Astrocyte (in vitro differentiated cells and primary cell): ENCODE measurements around the gene KHK. TPM values are rescaled to one million over a fixed set of nuclear protein-coding genes. Genes with fewer than 3 reads are reported as not detected.

Experiments
- DNase-seq: peaks from one replicate; pipeline ENCODE4 v3.0.0-alpha.2; 2010; ENCODE audit warnings: low read depth
- FAIRE-seq: peaks from 2 replicates; lab custom pipeline; 2011; peaks lifted over from hg19 to GRCh38; lab: Jason Lieb, UNC
- H2AFZ ChIP-seq: 2 replicates; pipeline ENCODE4 v1.6.0; 2012; ENCODE audit warnings: low read depth, low read length, inconsistent platforms
- H3K27ac ChIP-seq: 2 replicates; pipeline ENCODE4 v1.5.1; 2011; ENCODE audit warnings: low read depth, low read length, inconsistent platforms
- H3K27me3 ChIP-seq: 2 replicates; pipeline ENCODE4 v1.6.0; 2011; ENCODE audit warnings: low read length, inconsistent platforms; ENCODE audit not compliant: insufficient read depth
- H3K36me3 ChIP-seq: 2 replicates; pipeline ENCODE4 v1.5.1; 2011; ENCODE audit warnings: low read length, inconsistent platforms; ENCODE audit not compliant: insufficient read depth
- H3K4me1 ChIP-seq: 2 replicates; pipeline ENCODE4 v1.5.1; 2011; ENCODE audit warnings: low read length, inconsistent platforms; ENCODE audit not compliant: insufficient read depth
- H3K4me2 ChIP-seq: 2 replicates; pipeline ENCODE4 v1.6.0; 2012; ENCODE audit warnings: low read length, inconsistent platforms
- H3K4me3 ChIP-seq: 2 replicates; pipeline ENCODE4 v1.5.1; 2011; ENCODE audit warnings: low read depth, mild to moderate bottlenecking, low read length, inconsistent platforms; ENCODE audit not compliant: insufficient read depth
- H3K79me2 ChIP-seq: 2 replicates; pipeline ENCODE4 v1.6.0; 2012; ENCODE audit warnings: mild to moderate bottlenecking, low read length, inconsistent platforms; ENCODE audit not compliant: insufficient read depth
- H3K9ac ChIP-seq: 2 replicates; pipeline ENCODE4 v1.6.0; 2012; ENCODE audit warnings: mild to moderate bottlenecking, low read length, inconsistent platforms
- H3K9me3 ChIP-seq: 2 replicates; pipeline ENCODE4 v1.5.1; 2012; ENCODE audit warnings: low read depth, mild to moderate bottlenecking, low read length, inconsistent platforms; ENCODE audit not compliant: insufficient read depth
- H4K20me1 ChIP-seq: 2 replicates; pipeline ENCODE4 v1.6.0; 2012; ENCODE audit warnings: low read length, inconsistent platforms; ENCODE audit not compliant: insufficient read depth
- H3K27ac Mint-ChIP-seq: one replicate; pipeline ENCODE4 v1.8.0; 2021; ENCODE audit warnings: mild to moderate bottlenecking, mixed read lengths; ENCODE audit not compliant: unreplicated experiment
- H3K27me3 Mint-ChIP-seq: one replicate; pipeline ENCODE4 v1.8.0; 2021; ENCODE audit warnings: low read depth, mixed read lengths; ENCODE audit not compliant: unreplicated experiment
- H3K36me3 Mint-ChIP-seq: one replicate; pipeline ENCODE4 v1.8.0; 2021; ENCODE audit warnings: low read depth, mixed read lengths; ENCODE audit not compliant: unreplicated experiment
- H3K4me1 Mint-ChIP-seq: one replicate; pipeline ENCODE4 v1.8.0; 2021; ENCODE audit warnings: low read depth, mixed read lengths; ENCODE audit not compliant: unreplicated experiment
- H3K4me3 Mint-ChIP-seq: one replicate; pipeline ENCODE4 v1.8.0; 2021; ENCODE audit warnings: mild to moderate bottlenecking, moderate library complexity, mixed read lengths; ENCODE audit not compliant: unreplicated experiment
- H3K9me3 Mint-ChIP-seq: one replicate; pipeline ENCODE4 v1.8.0; 2021; ENCODE audit warnings: mild to moderate bottlenecking, mixed read lengths; ENCODE audit not compliant: unreplicated experiment
- EZH2 ChIP-seq: IDR thresholded peaks from 2 replicates; pipeline ENCODE4 v1.6.1; 2012; ENCODE audit warnings: mild to moderate bottlenecking, low read length, inconsistent platforms; ENCODE audit not compliant: insufficient read depth
- total RNA-seq: library from RNA; stranded (reverse); gene quantifications from 2 replicates; pipeline ENCODE4 v1.2.1, GENCODE V29; 2021
- TF ChIP-seq, protein P1 (sequence below): IDR thresholded peaks from 2 replicates; pipeline ENCODE4 v1.5.1; 2011; ENCODE audit warnings: low read depth, mild to moderate bottlenecking, inconsistent platforms, low read length, moderate library complexity; ENCODE audit not compliant: insufficient read depth

KHK gene
- total RNA-seq, 1 donor from 2014 or later = 0.95 TPM

DNA sequence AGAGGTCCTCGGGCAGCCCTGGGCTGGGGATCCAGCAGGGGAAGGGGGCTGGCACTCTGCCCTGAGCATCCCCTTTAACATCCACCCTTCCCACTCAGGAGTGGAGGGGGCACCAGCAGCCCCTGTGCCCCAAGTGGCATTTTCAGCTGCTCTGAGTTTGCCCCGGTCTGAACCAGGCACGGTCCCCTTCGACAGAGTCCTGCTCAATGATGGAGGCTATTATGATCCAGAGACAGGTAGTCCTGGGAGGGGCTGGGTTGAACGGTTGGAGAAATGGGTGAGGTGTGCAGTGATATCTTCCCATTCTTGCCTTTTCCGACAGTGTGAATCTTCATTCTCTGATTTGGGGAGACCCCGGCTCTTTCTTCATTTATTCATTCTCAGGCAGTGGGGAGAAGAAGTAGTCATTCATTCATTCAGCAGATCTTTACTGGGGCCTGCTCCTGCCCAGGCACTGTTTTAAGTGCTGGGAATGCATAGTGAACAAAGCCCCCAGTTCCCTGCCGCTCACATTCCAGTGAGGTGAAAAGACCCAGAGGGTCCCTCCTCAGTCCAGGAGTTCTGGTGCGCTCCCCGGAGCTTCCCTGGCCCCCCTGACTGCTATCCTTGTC is 1.4 kb upstream of the KHK start:
- Histone ChIP-seq H3K79me2 (peaks cover 5% of the 10 kb centered on the region), H3K4me2 (peak overlapping the region; percentile 91), H3K36me3 (peaks cover 2% of the 10 kb centered on the region), H3K27me3 (no peaks in the 10 kb centered on the region), H4K20me1 (peaks cover 11% of the 10 kb centered on the region), H3K4me3 (peak overlapping the region; percentile 57), H2AFZ (peak overlapping the region; percentile 90), H3K9me3 (no peaks in the 10 kb centered on the region), H3K9ac (peak overlapping the region; percentile 80), H3K27ac (no peak overlapping the region), H3K4me1 (peaks cover 33% of the 10 kb centered on the region)
- Mint-ChIP-seq H3K36me3 (no peaks in the 10 kb centered on the region), H3K27ac (no peak overlapping the region), H3K9me3 (no peaks in the 10 kb centered on the region), H3K27me3 (peaks cover 13% of the 10 kb centered on the region), H3K4me1 (peaks cover 12% of the 10 kb centered on the region), H3K4me3 (peak overlapping the region; percentile 69)
- TF ChIP-seq, protein P1, sequence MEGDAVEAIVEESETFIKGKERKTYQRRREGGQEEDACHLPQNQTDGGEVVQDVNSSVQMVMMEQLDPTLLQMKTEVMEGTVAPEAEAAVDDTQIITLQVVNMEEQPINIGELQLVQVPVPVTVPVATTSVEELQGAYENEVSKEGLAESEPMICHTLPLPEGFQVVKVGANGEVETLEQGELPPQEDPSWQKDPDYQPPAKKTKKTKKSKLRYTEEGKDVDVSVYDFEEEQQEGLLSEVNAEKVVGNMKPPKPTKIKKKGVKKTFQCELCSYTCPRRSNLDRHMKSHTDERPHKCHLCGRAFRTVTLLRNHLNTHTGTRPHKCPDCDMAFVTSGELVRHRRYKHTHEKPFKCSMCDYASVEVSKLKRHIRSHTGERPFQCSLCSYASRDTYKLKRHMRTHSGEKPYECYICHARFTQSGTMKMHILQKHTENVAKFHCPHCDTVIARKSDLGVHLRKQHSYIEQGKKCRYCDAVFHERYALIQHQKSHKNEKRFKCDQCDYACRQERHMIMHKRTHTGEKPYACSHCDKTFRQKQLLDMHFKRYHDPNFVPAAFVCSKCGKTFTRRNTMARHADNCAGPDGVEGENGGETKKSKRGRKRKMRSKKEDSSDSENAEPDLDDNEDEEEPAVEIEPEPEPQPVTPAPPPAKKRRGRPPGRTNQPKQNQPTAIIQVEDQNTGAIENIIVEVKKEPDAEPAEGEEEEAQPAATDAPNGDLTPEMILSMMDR = no peak
- TF ChIP-seq EZH2 = no peak
- no peak for DNase-seq
- FAIRE-seq = no peak

DNA sequence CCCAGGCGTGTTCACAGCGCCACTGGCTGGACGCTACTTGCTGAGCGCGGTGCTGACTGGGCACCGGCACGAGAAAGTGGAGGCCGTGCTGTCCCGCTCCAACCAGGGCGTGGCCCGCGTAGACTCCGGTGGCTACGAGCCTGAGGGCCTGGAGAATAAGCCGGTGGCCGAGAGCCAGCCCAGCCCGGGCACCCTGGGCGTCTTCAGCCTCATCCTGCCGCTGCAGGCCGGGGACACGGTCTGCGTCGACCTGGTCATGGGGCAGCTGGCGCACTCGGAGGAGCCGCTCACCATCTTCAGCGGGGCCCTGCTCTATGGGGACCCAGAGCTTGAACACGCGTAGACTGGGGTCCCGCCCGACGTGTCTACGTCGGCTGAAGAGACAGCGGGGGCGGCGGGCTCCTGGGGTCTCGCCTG is 891 bp upstream of the KHK start:
- no peak for FAIRE-seq
- TF ChIP-seq, protein P1 = peak; percentile 18
- TF ChIP-seq EZH2 = no peak
- Histone ChIP-seq H3K27ac (no peak overlapping the region), H3K27me3 (no peaks in the 10 kb centered on the region), H3K79me2 (no peaks in the 10 kb centered on the region), H3K4me2 (peak overlapping the region; percentile 91), H2AFZ (peak overlapping the region; percentile 90), H4K20me1 (peaks cover 11% of the 10 kb centered on the region), H3K36me3 (peaks cover 2% of the 10 kb centered on the region), H3K9me3 (no peaks in the 10 kb centered on the region), H3K4me1 (peaks cover 27% of the 10 kb centered on the region), H3K4me3 (peak overlapping the region; percentile 57), H3K9ac (peak overlapping the region; percentile 80)
- Mint-ChIP-seq H3K9me3 (no peaks in the 10 kb centered on the region), H3K36me3 (no peaks in the 10 kb centered on the region), H3K4me3 (peak overlapping the region; percentile 69), H3K4me1 (peaks cover 10% of the 10 kb centered on the region), H3K27me3 (peaks cover 13% of the 10 kb centered on the region), H3K27ac (no peak overlapping the region)
- DNase-seq = peak; percentile 50

DNA sequence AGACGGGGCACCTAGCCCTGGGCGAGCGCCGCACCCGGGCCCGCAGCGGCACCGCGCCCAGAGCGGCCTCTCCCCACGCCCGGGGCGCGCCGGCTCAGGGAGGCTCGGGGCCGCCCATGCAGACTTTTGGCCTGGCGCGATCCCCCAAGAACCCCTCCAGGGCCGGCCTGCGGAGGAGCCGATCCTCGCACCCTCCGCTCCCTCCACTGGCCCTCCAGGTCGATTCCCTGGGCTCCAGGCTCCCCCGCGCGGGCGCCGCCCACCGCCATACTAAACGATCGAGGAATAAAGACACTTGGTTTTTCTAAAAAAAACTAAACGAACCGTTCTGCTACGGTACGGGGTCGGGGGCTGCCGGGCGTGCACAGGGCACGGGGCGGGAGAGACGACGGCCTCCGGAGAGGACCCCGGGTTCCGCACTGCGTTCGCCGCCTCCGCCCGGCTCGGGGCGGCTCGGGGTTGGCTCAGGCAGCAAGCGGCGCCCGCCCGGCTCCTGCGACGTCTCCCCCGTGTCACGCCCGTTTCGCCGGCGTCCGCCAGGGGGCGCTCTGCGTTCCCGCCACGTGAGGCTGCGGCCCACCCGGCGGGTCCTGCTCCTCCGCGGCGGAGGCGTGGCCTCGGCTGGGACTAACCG is 365 bp upstream of the KHK start:
- H3K9ac ChIP-seq = peak overlapping the region; percentile 80
- Mint-ChIP-seq H3K4me1 (peaks cover 6% of the 10 kb centered on the region), H3K9me3 (no peaks in the 10 kb centered on the region), H3K27me3 (peaks cover 13% of the 10 kb centered on the region), H3K36me3 (no peaks in the 10 kb centered on the region), H3K4me3 (peak overlapping the region; percentile 81), H3K27ac (peak overlapping the region; percentile 12)
- peak overlapping the region; percentile 57 for H3K4me3 ChIP-seq
- peak overlapping the region; percentile 95 for H3K4me2 ChIP-seq
- TF ChIP-seq EZH2 = no peak
- TF ChIP-seq, protein P1 = peak; percentile 31
- peak overlapping the region; percentile 90 for H2AFZ ChIP-seq
- H4K20me1 ChIP-seq = peaks cover 11% of the 10 kb centered on the region
- peak overlapping the region; percentile 51 for H3K27ac ChIP-seq
- no peaks in the 10 kb centered on the region for H3K9me3 ChIP-seq
- no peaks in the 10 kb centered on the region for H3K27me3 ChIP-seq
- FAIRE-seq (no peak), DNase-seq (peak; percentile 62)
- H3K36me3 ChIP-seq = peaks cover 2% of the 10 kb centered on the region
- H3K79me2 ChIP-seq = no peaks in the 10 kb centered on the region
- peaks cover 23% of the 10 kb centered on the region for H3K4me1 ChIP-seq
